ENCODE results near the gene SERPINB3. TPM values are rescaled to one million over a fixed set of nuclear protein-coding genes. Genes with fewer than 3 reads are reported as not detected.
"Not testable (repeated sequence)": the region's sequence is repeated elsewhere in the genome, so short reads cannot be mapped to it uniquely, and the experiment has no call there.

SERPINB3 gene
- total RNA-seq (2.6 TPM), polyA plus RNA-seq (47.5 TPM)
- long read RNA-seq, donor 1: 0 reads
- long read RNA-seq, donor 2: 0 reads
- long read RNA-seq, donor 3: 0 reads
- long read RNA-seq, donor 4: 0 reads
- long read RNA-seq, donor 5: 0 reads
- long read RNA-seq, donor 6, partial matches to known transcripts: 0 of 1 reads
- long read RNA-seq, donor 6, other reads (novel, unspliced or antisense): 0 of 1 reads
- long read RNA-seq, donor 7, partial matches to known transcripts: 0 of 1 reads
- long read RNA-seq, donor 7, other reads (novel, unspliced or antisense): 0 of 1 reads
- long read RNA-seq, donor 8: 0 reads
- long read RNA-seq, donor 9, partial matches to known transcripts: 0 of 1 reads
- long read RNA-seq, donor 9, other reads (novel, unspliced or antisense): 0 of 1 reads
- long read RNA-seq, donor 10: 0 reads

DNA sequence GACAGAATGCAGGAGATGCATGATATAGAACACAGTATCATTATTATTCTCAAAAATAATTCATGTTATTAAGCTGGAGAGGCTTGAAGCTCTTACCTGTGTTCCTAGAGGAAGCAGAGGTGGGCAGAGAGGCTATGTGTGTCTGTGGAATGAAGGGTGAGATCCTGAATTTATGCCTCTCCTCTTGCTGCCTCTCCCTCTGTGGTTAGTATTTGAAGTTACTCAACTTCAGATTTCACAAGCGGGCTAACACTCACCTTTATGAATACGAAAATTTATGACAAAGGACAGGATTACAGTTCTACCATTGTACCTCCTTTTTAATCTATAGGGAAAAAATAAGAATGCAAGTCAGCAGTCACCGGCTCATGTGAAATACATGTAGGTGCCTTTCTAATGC is at the start of gene SERPINB3:
SERPINB3 (minus strand) TSS at position 144 of the 400 bp plus-strand sequence. CDS start 677 bp downstream, outside the sequence.
- not testable (repeated sequence) for H3K27me3 ChIP-seq (ENCODE audit: control insufficient read depth in 2 of 2, insufficient read depth in 1 of 2, low read length in 1 of 2); H3K9me3 ChIP-seq (ENCODE audit: control insufficient read depth in 2 of 2, insufficient read depth in 1 of 2, low read length in 1 of 2); H3K27ac ChIP-seq (ENCODE audit: low read depth in 1 of 2, low read length in 1 of 2); H3K36me3 ChIP-seq (ENCODE audit: control insufficient read depth in 2 of 2, insufficient read depth in 2 of 2, low read length in 1 of 2); H3K4me3 ChIP-seq (ENCODE audit: low read length in 2 of 2); DNase-seq (ENCODE audit: low read depth in 6 of 9, low spot score in 9 of 9); H3K4me1 ChIP-seq (ENCODE audit: control insufficient read depth in 2 of 2, insufficient read depth in 2 of 2, low read length in 2 of 2)
- WGBS: 85% methylated on average over 2 of the region's 3 CpGs

GRCh38 chr18:63708650-63709049 is 47.0 kb upstream of the SERPINB3 start:
- Histone ChIP-seq H3K4me3 (ENCODE audit: low read length in 2 of 2) (no peak overlapping the region), H3K36me3 (ENCODE audit: control insufficient read depth in 2 of 2, insufficient read depth in 2 of 2, low read length in 1 of 2) (no peaks in the 10 kb centered on the region), H3K27ac (ENCODE audit: low read depth in 1 of 2, low read length in 1 of 2) (no peak overlapping the region), H3K4me1 (ENCODE audit: control insufficient read depth in 2 of 2, insufficient read depth in 2 of 2, low read length in 2 of 2) (no peaks in the 10 kb centered on the region), H3K27me3 (ENCODE audit: control insufficient read depth in 2 of 2, insufficient read depth in 1 of 2, low read length in 1 of 2) (no peaks in the 10 kb centered on the region), H3K9me3 (ENCODE audit: control insufficient read depth in 2 of 2, insufficient read depth in 1 of 2, low read length in 1 of 2) (no peaks in the 10 kb centered on the region)
- WGBS: 45% methylated on average over 3 of the region's 3 CpGs
- DNase-seq (ENCODE audit: low read depth in 6 of 9, low spot score in 9 of 9): no peak

DNA sequence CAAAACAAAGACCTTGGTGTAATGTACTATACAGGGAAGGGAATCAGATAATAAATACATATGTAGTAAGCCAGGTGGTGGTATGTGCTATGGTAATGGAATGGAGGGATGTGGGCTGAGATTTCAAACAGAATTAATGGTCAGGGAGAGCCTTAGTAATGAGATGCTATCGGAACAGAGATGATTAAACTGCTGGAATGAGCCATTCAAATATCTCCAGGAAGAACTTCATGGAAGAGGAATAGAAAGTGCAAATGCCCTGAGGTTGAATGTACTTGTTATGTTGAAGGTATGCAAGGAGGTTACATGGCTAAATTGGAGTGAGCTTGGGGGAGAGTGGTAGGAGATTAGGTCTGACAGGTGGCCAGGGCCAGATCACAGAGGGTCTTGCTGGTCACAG is 46.1 kb upstream of the SERPINB3 start:
- Histone ChIP-seq H3K4me3 (ENCODE audit: low read length in 2 of 2) (no peak overlapping the region), H3K9me3 (ENCODE audit: control insufficient read depth in 2 of 2, insufficient read depth in 1 of 2, low read length in 1 of 2) (no peaks in the 10 kb centered on the region), H3K36me3 (ENCODE audit: control insufficient read depth in 2 of 2, insufficient read depth in 2 of 2, low read length in 1 of 2) (no peaks in the 10 kb centered on the region), H3K27me3 (ENCODE audit: control insufficient read depth in 2 of 2, insufficient read depth in 1 of 2, low read length in 1 of 2) (no peaks in the 10 kb centered on the region), H3K4me1 (ENCODE audit: control insufficient read depth in 2 of 2, insufficient read depth in 2 of 2, low read length in 2 of 2) (no peaks in the 10 kb centered on the region), H3K27ac (ENCODE audit: low read depth in 1 of 2, low read length in 1 of 2) (no peak overlapping the region)
- DNase-seq (ENCODE audit: low read depth in 6 of 9, low spot score in 9 of 9): no peak
- 93% methylated on average over 1 of the region's 1 CpG for WGBS

GRCh38 chr18:63705401-63705800 is 43.7 kb upstream of the SERPINB3 start:
- Histone ChIP-seq H3K4me1 (ENCODE audit: control insufficient read depth in 2 of 2, insufficient read depth in 2 of 2, low read length in 2 of 2) (no peaks in the 10 kb centered on the region), H3K4me3 (ENCODE audit: low read length in 2 of 2) (no peak overlapping the region), H3K27me3 (ENCODE audit: control insufficient read depth in 2 of 2, insufficient read depth in 1 of 2, low read length in 1 of 2) (no peaks in the 10 kb centered on the region), H3K27ac (ENCODE audit: low read depth in 1 of 2, low read length in 1 of 2) (no peak overlapping the region), H3K36me3 (ENCODE audit: control insufficient read depth in 2 of 2, insufficient read depth in 2 of 2, low read length in 1 of 2) (no peaks in the 10 kb centered on the region), H3K9me3 (ENCODE audit: control insufficient read depth in 2 of 2, insufficient read depth in 1 of 2, low read length in 1 of 2) (no peaks in the 10 kb centered on the region)
- 95% methylated on average over 2 of the region's 2 CpGs for WGBS
- DNase-seq (ENCODE audit: low read depth in 6 of 9, low spot score in 9 of 9): no peak

GRCh38 chr18:63702660-63703059 is 41.0 kb upstream of the SERPINB3 start, which contains the start of gene SERPINB11:
Gene SERPINB11 (plus strand): TSS chr18:63702960. CDS start chr18:63710194, 7,234 bp downstream.
- Histone ChIP-seq H3K4me3 (ENCODE audit: low read length in 2 of 2) (no peak within 1 kb of the TSS), H3K27me3 (ENCODE audit: control insufficient read depth in 2 of 2, insufficient read depth in 1 of 2, low read length in 1 of 2) (no peaks in the 10 kb centered on the region), H3K27ac (ENCODE audit: low read depth in 1 of 2, low read length in 1 of 2) (no peak within 1 kb of the TSS), H3K9me3 (ENCODE audit: control insufficient read depth in 2 of 2, insufficient read depth in 1 of 2, low read length in 1 of 2) (no peaks in the 10 kb centered on the region), H3K36me3 (ENCODE audit: control insufficient read depth in 2 of 2, insufficient read depth in 2 of 2, low read length in 1 of 2) (no peaks in the 10 kb centered on the region), H3K4me1 (ENCODE audit: control insufficient read depth in 2 of 2, insufficient read depth in 2 of 2, low read length in 2 of 2) (no peaks in the 10 kb centered on the region)
- 91% methylated on average over 2 of the region's 2 CpGs for WGBS
- DNase-seq (ENCODE audit: low read depth in 6 of 9, low spot score in 9 of 9): no peak

GRCh38 chr18:63701952-63702351 is 40.3 kb upstream of the SERPINB3 start:
- 91% methylated on average over 5 of the region's 5 CpGs for WGBS
- no peak overlapping the region for H3K4me3 ChIP-seq (ENCODE audit: low read length in 2 of 2)
- no peaks in the 10 kb centered on the region for H3K27me3 ChIP-seq (ENCODE audit: control insufficient read depth in 2 of 2, insufficient read depth in 1 of 2, low read length in 1 of 2)
- no peak for DNase-seq (ENCODE audit: low read depth in 6 of 9, low spot score in 9 of 9)
- H3K36me3 ChIP-seq (ENCODE audit: control insufficient read depth in 2 of 2, insufficient read depth in 2 of 2, low read length in 1 of 2): no peaks in the 10 kb centered on the region
- no peaks in the 10 kb centered on the region for H3K4me1 ChIP-seq (ENCODE audit: control insufficient read depth in 2 of 2, insufficient read depth in 2 of 2, low read length in 2 of 2)
- no peaks in the 10 kb centered on the region for H3K9me3 ChIP-seq (ENCODE audit: control insufficient read depth in 2 of 2, insufficient read depth in 1 of 2, low read length in 1 of 2)
- H3K27ac ChIP-seq (ENCODE audit: low read depth in 1 of 2, low read length in 1 of 2): no peak overlapping the region

GRCh38 chr18:63700501-63700900 is 38.8 kb upstream of the SERPINB3 start:
- no peaks in the 10 kb centered on the region for H3K36me3 ChIP-seq (ENCODE audit: control insufficient read depth in 2 of 2, insufficient read depth in 2 of 2, low read length in 1 of 2)
- no peak overlapping the region for H3K27ac ChIP-seq (ENCODE audit: low read depth in 1 of 2, low read length in 1 of 2)
- no peak for DNase-seq (ENCODE audit: low read depth in 6 of 9, low spot score in 9 of 9)
- WGBS: 75% methylated on average over 3 of the region's 3 CpGs
- no peaks in the 10 kb centered on the region for H3K4me1 ChIP-seq (ENCODE audit: control insufficient read depth in 2 of 2, insufficient read depth in 2 of 2, low read length in 2 of 2)
- H3K27me3 ChIP-seq (ENCODE audit: control insufficient read depth in 2 of 2, insufficient read depth in 1 of 2, low read length in 1 of 2): no peaks in the 10 kb centered on the region
- H3K4me3 ChIP-seq (ENCODE audit: low read length in 2 of 2): no peak overlapping the region
- H3K9me3 ChIP-seq (ENCODE audit: control insufficient read depth in 2 of 2, insufficient read depth in 1 of 2, low read length in 1 of 2): no peaks in the 10 kb centered on the region

DNA sequence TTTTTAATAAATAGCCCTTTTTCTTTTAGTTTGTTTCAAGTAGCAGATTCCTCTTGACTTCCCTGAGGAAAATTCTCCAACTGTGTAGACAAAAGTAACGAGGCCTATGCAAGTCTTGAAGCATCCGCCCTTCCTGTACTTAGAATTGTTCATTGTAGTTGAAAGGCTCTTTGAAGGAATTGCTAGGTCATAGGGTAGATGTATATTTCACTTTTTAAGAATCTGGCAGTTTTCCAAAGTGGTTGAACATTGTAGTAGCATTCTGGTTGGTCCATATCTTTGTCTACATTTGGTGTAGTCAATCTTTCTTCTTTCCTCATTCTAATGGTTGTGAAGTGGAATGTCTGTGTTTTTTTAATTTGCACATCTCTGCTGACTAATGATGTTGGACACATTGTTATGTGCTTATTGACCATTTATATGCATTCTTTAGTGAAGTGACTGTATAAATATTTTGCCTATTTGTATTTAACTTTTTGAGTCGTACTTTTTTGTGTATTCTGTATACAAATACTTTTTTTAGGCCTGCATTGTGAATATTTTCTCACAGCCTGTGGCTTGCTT is 35.5 kb upstream of the SERPINB3 start:
- no peaks in the 10 kb centered on the region for H3K27me3 ChIP-seq (ENCODE audit: control insufficient read depth in 2 of 2, insufficient read depth in 1 of 2, low read length in 1 of 2)
- DNase-seq (ENCODE audit: low read depth in 6 of 9, low spot score in 9 of 9): no peak
- H3K4me1 ChIP-seq (ENCODE audit: control insufficient read depth in 2 of 2, insufficient read depth in 2 of 2, low read length in 2 of 2): no peaks in the 10 kb centered on the region
- WGBS: 73% methylated on average over 3 of the region's 3 CpGs
- H3K9me3 ChIP-seq (ENCODE audit: control insufficient read depth in 2 of 2, insufficient read depth in 1 of 2, low read length in 1 of 2): no peaks in the 10 kb centered on the region
- H3K36me3 ChIP-seq (ENCODE audit: control insufficient read depth in 2 of 2, insufficient read depth in 2 of 2, low read length in 1 of 2): no peaks in the 10 kb centered on the region
- no peak overlapping the region for H3K4me3 ChIP-seq (ENCODE audit: low read length in 2 of 2)
- H3K27ac ChIP-seq (ENCODE audit: low read depth in 1 of 2, low read length in 1 of 2): no peak overlapping the region

GRCh38 chr18:63689064-63689463 is 27.4 kb upstream of the SERPINB3 start:
- Histone ChIP-seq H3K27ac (ENCODE audit: low read depth in 1 of 2, low read length in 1 of 2) (no peak overlapping the region), H3K4me1 (ENCODE audit: control insufficient read depth in 2 of 2, insufficient read depth in 2 of 2, low read length in 2 of 2) (no peaks in the 10 kb centered on the region), H3K4me3 (ENCODE audit: low read length in 2 of 2) (no peak overlapping the region), H3K27me3 (ENCODE audit: control insufficient read depth in 2 of 2, insufficient read depth in 1 of 2, low read length in 1 of 2) (no peaks in the 10 kb centered on the region), H3K9me3 (ENCODE audit: control insufficient read depth in 2 of 2, insufficient read depth in 1 of 2, low read length in 1 of 2) (peaks cover 0 to 6% of the 10 kb centered on the region in 2 donors), H3K36me3 (ENCODE audit: control insufficient read depth in 2 of 2, insufficient read depth in 2 of 2, low read length in 1 of 2) (no peaks in the 10 kb centered on the region)
- DNase-seq (ENCODE audit: low read depth in 6 of 9, low spot score in 9 of 9): no peak
- WGBS: 76% methylated on average over 2 of the region's 2 CpGs
